T47D (cell line): Measurements from ENCODE around the gene PCCB.
A peak's percentile ranks its signal among the peaks of the same experiment; 100 is the strongest.
"Not testable (repeated sequence)": the region's sequence is repeated elsewhere in the genome, so short reads cannot be mapped to it uniquely, and the experiment has no call there.

ENCODE experiments used
- DNase-seq, 2 experiments: peaks; one replicate each; pipeline versions ENCODE4 v3.0.0 to v3.0.0-alpha.2; 2011 to 2012; ENCODE audit warnings: low read depth in 1 of 2, low spot score in 1 of 2
- JUND ChIP-seq: IDR thresholded peaks from 2 replicates; pipeline ENCODE4 v1.6.1; 2012; ENCODE audit warnings: low read depth
- in situ Hi-C: cut with HindIII; loops from 2 replicates; pipeline ENCODE4 v1.10.0; 2016; ENCODE audit warnings: low sequenced_read_pairs, low pct_unique_long_range_greater_than_20kb

PCCB gene

DNA sequence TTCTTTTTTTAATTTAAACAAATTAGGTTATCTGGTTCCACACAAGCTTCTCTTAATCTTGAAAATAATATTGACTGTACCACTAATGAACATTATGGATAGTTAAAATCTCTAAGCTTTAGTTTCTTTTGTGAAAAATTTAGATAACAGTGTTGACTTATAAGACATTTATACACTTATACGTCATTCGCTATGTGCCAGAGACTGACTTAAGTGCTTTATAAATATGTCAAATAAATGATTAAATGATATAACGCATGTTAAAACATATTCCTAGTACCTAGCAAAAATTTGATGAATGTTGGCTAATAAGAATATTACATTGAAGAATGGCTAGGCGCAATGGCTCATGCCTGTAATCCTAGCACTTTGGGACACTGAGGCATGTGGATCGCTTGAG, 96.3 kb downstream of the PCCB start:
- in situ Hi-C loops = no loop called here

DNA sequence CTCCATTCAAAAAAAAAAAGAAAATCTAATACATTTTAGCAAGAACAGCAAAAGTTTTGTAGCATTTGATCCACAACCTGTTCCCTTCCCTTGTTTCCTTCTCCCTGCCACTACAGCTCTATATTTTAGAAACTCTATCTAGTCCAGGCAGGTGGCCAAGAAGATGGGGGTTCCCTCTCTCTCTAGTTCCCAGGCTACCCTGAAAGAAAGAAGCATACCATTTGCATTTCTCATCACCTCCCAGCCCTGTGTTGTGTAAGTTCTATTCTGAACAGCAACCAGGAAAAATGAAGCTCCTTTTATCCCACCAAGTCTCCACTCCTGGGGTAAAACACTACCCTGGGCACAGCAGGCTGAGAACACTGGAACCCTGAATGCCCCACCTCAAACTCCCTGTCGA, 100.0 kb downstream of the PCCB start:
- no peak for DNase-seq
- TF ChIP-seq JUND = no peak
- in situ Hi-C loops = no loop called here

More for the DNA sequence above, 96.3 kb downstream of the PCCB start:
- no peak for DNase-seq
- TF ChIP-seq JUND = no peak

DNA sequence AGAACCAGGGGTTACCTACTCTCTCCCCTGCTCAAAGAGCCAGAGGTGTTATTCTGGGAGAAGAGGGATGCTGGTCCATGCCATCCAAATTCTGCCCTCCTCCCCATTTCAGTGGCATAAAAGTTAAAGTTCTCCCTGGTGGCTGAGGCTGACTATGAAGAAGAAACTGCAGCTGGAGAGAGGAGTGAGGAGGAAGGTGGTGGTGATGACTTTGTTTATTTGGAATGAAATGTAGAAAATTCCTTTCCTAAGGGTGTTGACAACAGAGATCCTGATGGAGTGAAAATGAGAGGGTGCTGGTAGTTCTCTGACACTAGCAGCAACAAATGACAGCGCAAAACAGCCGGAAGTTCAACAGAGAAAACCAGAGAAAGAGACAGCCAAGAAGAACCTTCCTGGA, 100.4 kb downstream of the PCCB start:
- no peak for DNase-seq
- in situ Hi-C loops = no loop called here
- TF ChIP-seq JUND = no peak

DNA sequence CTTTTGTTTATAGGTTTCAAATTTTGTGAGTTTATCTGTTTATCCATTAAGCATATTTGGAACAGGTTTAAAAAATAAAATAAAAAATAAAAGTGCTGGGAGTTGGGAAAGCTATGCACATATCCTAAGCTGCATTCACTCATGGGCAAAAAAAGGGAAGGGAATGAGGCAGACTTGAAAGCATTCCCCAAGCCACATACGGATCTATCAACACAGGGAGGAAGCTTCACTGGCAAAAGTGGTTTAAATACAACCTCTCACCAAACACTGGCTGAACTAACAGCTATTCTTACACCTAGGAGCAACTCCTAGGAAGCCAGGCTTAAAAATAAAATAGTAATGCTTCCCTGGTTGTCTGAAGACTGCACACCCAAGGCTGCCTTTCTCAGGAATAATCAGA, 101.2 kb downstream of the PCCB start:
- in situ Hi-C loops = no loop called here
- TF ChIP-seq JUND = no peak
- DNase-seq = no peak

DNA sequence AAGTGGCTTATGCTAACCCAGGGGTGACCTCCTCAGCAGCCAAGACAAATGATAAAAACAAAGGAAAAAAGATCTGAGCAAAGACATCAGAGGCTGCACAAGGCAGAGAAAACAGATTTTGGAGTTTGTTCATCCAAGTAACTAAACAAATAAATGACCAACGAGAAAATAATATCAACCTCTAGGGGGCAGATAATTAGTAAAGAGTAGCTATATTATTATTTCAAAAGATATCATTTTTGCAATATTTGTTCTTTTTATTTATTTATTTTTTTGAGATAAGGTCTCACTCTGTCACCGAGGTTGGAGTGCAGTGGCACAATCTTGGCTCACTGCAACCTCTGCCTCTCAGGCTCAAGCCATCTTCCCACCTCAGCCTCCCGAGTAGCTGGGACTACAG, 101.8 kb downstream of the PCCB start:
- DNase-seq = no peak
- TF ChIP-seq JUND = no peak
- in situ Hi-C loops = no loop called here

DNA sequence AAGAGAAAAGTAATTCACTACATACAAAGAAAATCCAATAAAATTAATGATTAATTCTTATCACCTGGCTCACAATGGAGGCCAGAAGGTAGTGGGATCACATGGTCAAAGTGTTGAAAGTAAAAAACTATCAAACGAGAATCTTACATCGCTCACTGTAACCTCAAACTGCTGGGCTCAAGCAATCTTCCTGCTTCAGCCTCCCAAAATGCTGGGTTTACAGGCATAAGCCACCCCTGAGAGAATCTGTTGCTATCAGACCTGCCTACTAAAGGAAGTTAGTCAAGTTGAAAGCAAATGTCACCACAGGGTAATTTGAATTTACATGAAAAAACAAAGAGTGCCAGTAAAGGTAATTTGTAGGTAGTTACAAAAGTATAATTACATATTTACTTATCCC, 103.3 kb downstream of the PCCB start:
- peak in 1 of 2 experiments; percentile 6 for DNase-seq
- TF ChIP-seq JUND = no peak
- in situ Hi-C loops = no loop called here

DNA sequence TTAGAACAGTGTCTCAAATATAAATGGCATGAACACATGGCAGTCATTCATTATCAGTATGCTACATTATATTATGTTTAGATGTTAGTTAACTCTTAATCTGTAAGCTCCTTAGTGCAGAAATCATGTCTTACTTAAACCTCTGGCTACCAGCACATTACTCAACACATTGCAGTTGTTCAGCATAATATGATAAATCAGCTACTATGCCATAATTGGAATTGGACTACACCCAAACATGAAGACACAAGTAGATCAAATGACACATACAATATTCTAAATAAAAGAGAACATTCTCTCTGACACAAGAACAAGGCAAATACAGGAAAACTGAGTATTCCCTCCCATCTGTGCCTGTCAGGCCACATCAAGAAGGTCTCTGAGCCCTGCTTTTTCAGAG, 116.1 kb downstream of the PCCB start:
- DNase-seq = no peak
- no peak for TF ChIP-seq JUND
- in situ Hi-C loops = no loop called here

DNA sequence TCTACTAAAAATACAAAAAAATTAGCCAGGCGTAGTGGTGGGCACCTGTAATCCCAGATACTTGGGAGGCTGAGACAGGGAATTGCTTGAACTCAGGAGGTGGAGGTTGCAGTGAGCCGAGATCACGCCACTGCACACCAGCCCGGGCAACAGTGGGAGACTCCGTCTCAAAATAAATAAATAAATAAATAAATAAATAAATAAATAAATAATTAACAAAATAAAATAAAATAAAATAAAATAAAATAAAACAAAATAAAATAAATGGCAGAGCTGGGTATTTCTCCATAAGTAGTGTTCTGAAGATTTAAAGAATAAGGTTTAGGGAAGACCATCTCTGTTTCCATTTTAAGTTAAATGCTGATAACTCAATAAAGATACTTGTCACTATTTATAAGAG, 125.7 kb downstream of the PCCB start:
- in situ Hi-C loops, DNase-seq: not testable (repeated sequence)

DNA sequence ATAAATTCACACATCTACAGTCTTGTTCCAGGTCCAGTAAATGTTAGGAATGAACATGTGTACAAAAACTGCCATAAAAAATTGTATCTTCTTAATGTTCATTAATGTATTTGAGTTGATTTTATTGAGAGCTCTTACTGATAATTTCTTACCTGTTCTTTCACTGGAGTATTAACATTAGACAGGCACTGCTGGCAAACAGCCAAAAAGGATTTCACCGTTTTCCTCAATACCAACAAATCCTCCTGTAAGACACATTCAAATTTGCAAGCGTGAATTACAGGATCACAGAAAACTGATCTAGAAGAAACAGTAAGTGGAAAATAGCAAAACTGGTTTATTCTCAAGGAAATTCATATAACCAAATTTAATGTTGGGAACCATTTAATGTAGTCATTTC, 127.4 kb downstream of the PCCB start:
- peak in 1 of 2 experiments; percentile 7 for DNase-seq
- TF ChIP-seq JUND = no peak
- in situ Hi-C loops = no loop called here

DNA sequence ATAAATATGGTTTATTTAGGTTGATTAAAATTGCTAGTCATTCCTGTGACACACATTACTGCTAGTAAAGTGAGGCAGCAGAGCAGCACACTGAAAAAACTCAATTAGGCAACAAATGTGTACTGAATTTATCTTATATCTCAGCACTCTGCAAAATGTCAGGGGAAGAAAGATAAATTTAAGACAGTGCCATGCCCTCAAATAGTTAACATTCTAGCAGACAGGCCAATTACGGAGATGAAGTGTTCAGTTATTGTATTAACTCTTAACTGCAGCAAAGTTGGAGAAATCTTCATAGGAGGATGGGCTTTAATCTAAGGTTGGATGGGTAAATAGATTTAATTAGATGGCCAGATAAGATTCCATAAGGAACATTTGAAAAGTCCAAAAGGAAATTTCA, 127.9 kb downstream of the PCCB start:
- no peak for DNase-seq
- in situ Hi-C loops = no loop called here
- TF ChIP-seq JUND = no peak
